ENCODE results near the gene CTNNBL1. TPM values are rescaled to one million over a fixed set of nuclear protein-coding genes. Genes with fewer than 3 reads are reported as not detected.

CTNNBL1 gene
- total and polyA plus RNA-seq, 2 experiments from 2014 or later = 27.6 to 55.0 TPM

DNA sequence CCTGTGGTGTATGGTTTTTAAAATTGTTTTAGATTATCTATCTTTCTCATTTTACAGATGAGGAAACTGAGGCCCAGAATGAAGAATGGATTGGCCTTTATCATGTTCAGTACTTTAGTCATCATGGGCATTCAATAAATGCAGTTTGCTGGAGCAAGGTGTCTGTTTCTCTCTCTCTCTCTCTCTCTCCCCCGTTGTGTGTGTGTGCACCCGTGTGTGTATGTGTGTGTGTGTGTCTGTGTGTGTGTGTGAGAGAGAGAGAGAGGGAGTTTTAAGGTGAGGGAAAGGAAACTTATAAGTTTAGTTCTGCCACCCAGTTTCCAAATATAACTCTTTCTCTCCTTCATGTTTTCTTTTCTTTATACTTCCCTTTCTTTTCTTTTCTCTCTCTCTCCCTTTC lies 62.4 kb downstream of the CTNNBL1 start:
- no peaks in the 10 kb centered on the region for H3K9me3 ChIP-seq (ENCODE audit: low read depth)
- no peaks in the 10 kb centered on the region for H3K9me2 ChIP-seq (replicated peaks; ENCODE audit: insufficient read depth)
- no peak for DNase-seq (ENCODE audit: low spot score)
- TF ChIP-seq CTCF (IDR thresholded peaks at IDR 0.05; ENCODE audit: poor library complexity) (no peak), EZH2 (IDR thresholded peaks at IDR 0.05; ENCODE audit: borderline replicate concordance) (no peak), EZH2phosphoT487 (IDR thresholded peaks at IDR 0.05; ENCODE audit: low read depth, severe bottlenecking, unreplicated experiment) (no peak)
- 83% methylated on average over 2 of the region's 2 CpGs for WGBS (ENCODE audit: low lambda C conversion rate, missing lambda C conversion rate)
- H3K27me3 ChIP-seq = no peaks in the 10 kb centered on the region
- no peaks in the 10 kb centered on the region for H3K4me1 ChIP-seq (ENCODE audit: insufficient read depth)
- H3K4me2 ChIP-seq = no peak overlapping the region
- no peak overlapping the region for H3K4me3 ChIP-seq
- H2AFZ ChIP-seq = no peak overlapping the region
- no peaks in the 10 kb centered on the region for H3K36me3 ChIP-seq (replicated peaks; ENCODE audit: insufficient read depth, low read depth)
- no peaks in the 10 kb centered on the region for H3K79me2 ChIP-seq
- no peak overlapping the region for H3K27ac ChIP-seq
- H4K20me1 ChIP-seq (ENCODE audit: insufficient read depth, poor library complexity, severe bottlenecking) = no peaks in the 10 kb centered on the region

DNA sequence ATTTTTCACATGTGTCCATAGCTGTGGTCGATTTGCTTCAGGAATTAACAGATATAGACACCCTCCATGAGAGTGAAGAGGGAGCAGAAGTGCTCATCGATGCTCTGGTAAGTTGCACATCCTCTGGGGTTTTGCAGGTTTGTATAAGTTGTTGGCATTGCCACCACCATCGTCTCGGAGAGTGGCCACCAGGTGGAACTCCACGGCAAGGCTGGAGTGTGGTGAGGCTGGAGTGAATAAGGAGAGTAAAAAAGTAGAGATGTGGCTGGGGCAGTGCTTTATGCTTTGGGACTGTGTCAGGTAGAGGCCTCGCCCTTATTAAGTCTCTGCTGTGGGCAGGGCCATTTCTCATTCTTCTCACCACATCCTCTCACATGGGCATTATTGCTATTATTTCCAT lies 63.7 kb downstream of the CTNNBL1 start:
- Histone ChIP-seq H3K79me2 (no peaks in the 10 kb centered on the region), H4K20me1 (ENCODE audit: insufficient read depth, poor library complexity, severe bottlenecking) (no peaks in the 10 kb centered on the region), H2AFZ (no peak overlapping the region), H3K36me3 (replicated peaks; ENCODE audit: insufficient read depth, low read depth) (no peaks in the 10 kb centered on the region), H3K27ac (no peak overlapping the region), H3K27me3 (no peaks in the 10 kb centered on the region), H3K9me2 (replicated peaks; ENCODE audit: insufficient read depth) (no peaks in the 10 kb centered on the region), H3K4me2 (no peak overlapping the region), H3K9me3 (ENCODE audit: low read depth) (no peaks in the 10 kb centered on the region), H3K4me3 (no peak overlapping the region), H3K4me1 (ENCODE audit: insufficient read depth) (no peaks in the 10 kb centered on the region)
- WGBS (ENCODE audit: low lambda C conversion rate, missing lambda C conversion rate) = 89% methylated on average over 6 of the region's 6 CpGs
- TF ChIP-seq EZH2 (IDR thresholded peaks at IDR 0.05; ENCODE audit: borderline replicate concordance) (no peak), EZH2phosphoT487 (IDR thresholded peaks at IDR 0.05; ENCODE audit: low read depth, severe bottlenecking, unreplicated experiment) (no peak), CTCF (IDR thresholded peaks at IDR 0.05; ENCODE audit: poor library complexity) (no peak)
- DNase-seq (ENCODE audit: low spot score) = no peak

DNA sequence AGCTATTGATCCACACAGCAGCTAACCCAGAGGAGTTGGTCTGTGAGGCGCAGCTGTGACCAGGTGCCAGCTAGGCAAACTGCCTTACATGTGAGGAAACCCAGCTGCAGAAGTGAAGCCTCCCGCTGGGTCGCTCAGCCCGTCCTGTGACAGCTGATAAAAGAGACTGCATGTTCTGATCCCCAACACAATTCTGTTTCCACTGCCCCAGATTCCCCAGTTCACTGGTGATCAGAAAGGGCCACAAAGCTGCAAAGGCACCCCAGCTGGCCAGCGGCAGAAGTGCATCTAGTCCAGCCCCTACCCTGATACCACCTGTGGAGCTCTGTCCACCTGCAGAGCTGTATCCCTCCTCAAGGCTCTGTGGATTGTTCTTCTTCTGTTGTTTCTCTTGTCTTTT lies 64.5 kb downstream of the CTNNBL1 start:
- no peaks in the 10 kb centered on the region for H3K4me1 ChIP-seq (ENCODE audit: insufficient read depth)
- H3K4me2 ChIP-seq = no peak overlapping the region
- no peaks in the 10 kb centered on the region for H3K9me3 ChIP-seq (ENCODE audit: low read depth)
- no peaks in the 10 kb centered on the region for H3K27me3 ChIP-seq
- no peak for TF ChIP-seq EZH2phosphoT487 (IDR thresholded peaks at IDR 0.05; ENCODE audit: low read depth, severe bottlenecking, unreplicated experiment)
- TF ChIP-seq EZH2 (IDR thresholded peaks at IDR 0.05; ENCODE audit: borderline replicate concordance) = no peak
- peak; percentile 8 for TF ChIP-seq CTCF (IDR thresholded peaks at IDR 0.05; ENCODE audit: poor library complexity)
- no peaks in the 10 kb centered on the region for H4K20me1 ChIP-seq (ENCODE audit: insufficient read depth, poor library complexity, severe bottlenecking)
- no peak overlapping the region for H3K27ac ChIP-seq
- no peak overlapping the region for H3K4me3 ChIP-seq
- WGBS (ENCODE audit: low lambda C conversion rate, missing lambda C conversion rate) = 92% methylated on average over 5 of the region's 5 CpGs
- no peaks in the 10 kb centered on the region for H3K36me3 ChIP-seq (replicated peaks; ENCODE audit: insufficient read depth, low read depth)
- peak; percentile 11 for DNase-seq (ENCODE audit: low spot score)
- no peaks in the 10 kb centered on the region for H3K79me2 ChIP-seq
- no peak overlapping the region for H2AFZ ChIP-seq
- H3K9me2 ChIP-seq (replicated peaks; ENCODE audit: insufficient read depth) = no peaks in the 10 kb centered on the region

GRCh38 chr20:37759052-37759553 lies 65.3 kb downstream of the CTNNBL1 start:
- H3K4me3 ChIP-seq = no peak overlapping the region
- H3K27me3 ChIP-seq = no peaks in the 10 kb centered on the region
- H3K9me3 ChIP-seq (ENCODE audit: low read depth) = no peaks in the 10 kb centered on the region
- H3K9me2 ChIP-seq (replicated peaks; ENCODE audit: insufficient read depth) = no peaks in the 10 kb centered on the region
- no peaks in the 10 kb centered on the region for H4K20me1 ChIP-seq (ENCODE audit: insufficient read depth, poor library complexity, severe bottlenecking)
- H3K4me2 ChIP-seq = no peak overlapping the region
- DNase-seq (ENCODE audit: low spot score) = no peak
- H3K27ac ChIP-seq = no peak overlapping the region
- no peaks in the 10 kb centered on the region for H3K79me2 ChIP-seq
- no peaks in the 10 kb centered on the region for H3K36me3 ChIP-seq (replicated peaks; ENCODE audit: insufficient read depth, low read depth)
- no peak overlapping the region for H2AFZ ChIP-seq
- no peaks in the 10 kb centered on the region for H3K4me1 ChIP-seq (ENCODE audit: insufficient read depth)
- TF ChIP-seq CTCF (IDR thresholded peaks at IDR 0.05; ENCODE audit: poor library complexity) (no peak), EZH2phosphoT487 (IDR thresholded peaks at IDR 0.05; ENCODE audit: low read depth, severe bottlenecking, unreplicated experiment) (no peak), EZH2 (IDR thresholded peaks at IDR 0.05; ENCODE audit: borderline replicate concordance) (no peak)
- 71% methylated on average over 6 of the region's 6 CpGs for WGBS (ENCODE audit: low lambda C conversion rate, missing lambda C conversion rate)

Data from hepatocyte (in vitro differentiated cells).